ENCODE results near the gene ZBTB22.

ZBTB22 gene

DNA sequence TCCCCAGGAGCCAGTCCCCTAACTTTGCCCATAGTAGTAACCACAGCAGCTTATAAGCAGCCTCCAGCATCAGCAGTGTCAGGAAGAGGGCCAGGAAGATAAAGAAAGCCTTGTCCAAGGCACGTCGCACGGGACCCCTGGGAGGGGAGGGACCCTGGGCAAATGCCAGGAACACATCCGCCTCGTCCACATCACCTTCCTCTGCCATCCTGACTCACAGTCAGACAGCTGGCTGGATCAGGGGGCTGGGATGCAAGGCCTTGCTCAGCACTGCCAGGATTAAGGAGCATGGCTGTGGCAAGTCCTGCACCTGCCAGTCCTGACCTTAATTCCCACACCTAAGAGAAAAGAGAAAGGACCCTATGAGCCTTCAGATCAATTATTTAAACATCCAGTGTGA is 11.5 kb upstream of the ZBTB22 start:
- DNase-seq (ENCODE audit: low read depth, low spot score), result no peak

DNA sequence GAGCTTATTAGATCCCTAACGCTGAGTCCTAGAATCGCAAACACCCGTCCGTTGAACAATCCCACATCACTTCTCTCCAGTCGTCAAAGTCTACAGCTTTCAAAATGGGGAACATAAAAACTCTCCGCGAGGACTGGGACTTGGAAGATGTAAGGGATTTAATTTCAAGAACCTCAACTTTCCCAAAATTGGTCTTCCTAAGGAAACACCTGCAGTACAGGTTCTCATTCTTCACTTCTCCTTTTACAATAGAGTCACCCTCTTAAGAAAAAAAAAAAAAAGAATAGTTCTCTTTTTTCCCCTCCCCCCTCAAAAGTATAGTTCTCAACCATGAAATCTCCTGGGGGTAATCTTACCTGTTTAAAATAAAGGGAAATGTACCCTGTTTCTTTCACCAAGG is 6.6 kb upstream of the ZBTB22 start:
- no peak for DNase-seq (ENCODE audit: low read depth, low spot score)

DNA sequence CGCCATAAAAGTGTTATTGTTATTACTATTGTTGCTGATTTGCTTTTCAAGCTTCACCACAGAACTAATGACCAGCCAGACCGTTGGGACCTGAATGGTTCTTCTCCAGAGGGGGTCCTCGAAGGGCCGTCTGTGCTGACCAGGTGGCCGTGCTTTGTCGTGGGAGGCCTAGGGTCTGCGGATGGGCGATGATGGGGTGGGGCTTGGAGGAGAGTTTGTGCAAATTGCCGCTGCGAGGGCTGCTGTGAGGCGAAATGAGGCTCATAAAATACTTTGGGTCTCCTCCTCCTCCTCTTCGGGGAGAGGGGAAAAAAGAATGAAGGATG is 6.0 kb upstream of the ZBTB22 start:
- DNase-seq (ENCODE audit: low read depth, low spot score), result no peak

DNA sequence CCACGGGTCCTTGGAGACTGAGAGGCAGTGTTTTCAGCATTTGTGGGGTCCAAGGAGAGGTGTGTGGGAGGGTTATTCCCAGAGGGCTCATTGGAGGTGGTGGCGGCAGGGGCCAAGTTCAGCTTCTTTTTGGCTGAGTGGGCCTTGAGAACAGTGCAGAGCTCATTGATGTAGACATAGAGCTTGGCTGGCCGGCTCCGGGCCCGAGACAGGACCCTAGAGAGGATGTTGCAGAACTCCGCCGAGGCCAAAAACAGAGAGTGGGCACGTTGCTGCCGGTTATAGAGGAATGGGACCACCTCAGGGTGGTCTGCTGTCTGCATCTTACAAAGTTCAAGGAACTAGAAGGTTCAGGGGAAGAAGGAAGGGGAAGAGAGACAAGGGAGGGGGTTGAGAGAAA is 3.7 kb upstream of the ZBTB22 start:
- DNase-seq (ENCODE audit: low read depth, low spot score), result no peak

DNA sequence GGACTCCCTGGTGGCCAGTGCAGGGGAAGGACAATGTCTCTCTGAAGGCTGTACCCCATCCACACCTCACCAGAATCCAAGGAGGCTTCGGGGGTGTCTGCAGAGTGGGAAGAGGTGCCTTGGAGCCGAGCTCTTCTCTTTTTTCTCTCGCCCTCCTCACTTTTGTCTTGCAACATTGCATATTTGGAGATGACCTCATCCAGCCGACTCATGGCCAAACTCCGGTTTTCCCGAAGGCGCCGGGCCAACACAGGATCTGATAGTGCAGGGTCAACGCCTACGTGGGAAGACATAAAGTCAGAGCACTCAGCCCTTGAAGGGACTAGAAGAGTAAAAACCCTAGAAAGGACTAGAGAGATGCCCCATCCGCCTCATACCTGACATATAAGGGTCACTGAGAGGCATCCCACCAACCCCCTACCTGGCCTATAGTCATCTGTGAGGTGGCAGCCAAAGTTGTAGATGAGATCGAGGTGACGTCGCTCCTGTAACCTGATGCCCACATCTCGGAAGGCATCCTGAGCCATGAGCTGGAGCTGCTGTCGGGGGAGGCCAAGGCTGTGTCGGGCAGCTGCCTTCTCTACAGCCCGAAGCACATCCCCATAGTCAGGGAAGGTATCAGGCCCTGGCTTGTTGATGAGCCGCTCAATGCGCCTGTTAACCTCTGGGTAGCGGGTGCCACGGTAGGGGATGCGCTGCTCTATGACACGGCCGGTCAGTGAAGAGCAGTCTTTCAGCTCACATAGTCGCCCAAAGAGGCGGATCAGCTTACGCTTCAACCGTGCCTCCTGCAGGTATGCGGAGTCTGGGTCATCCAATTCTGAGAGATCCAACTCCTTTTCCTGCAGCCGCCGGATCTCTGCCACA is 3.0 kb upstream of the ZBTB22 start:
- no peak for DNase-seq (ENCODE audit: low read depth, low spot score)

DNA sequence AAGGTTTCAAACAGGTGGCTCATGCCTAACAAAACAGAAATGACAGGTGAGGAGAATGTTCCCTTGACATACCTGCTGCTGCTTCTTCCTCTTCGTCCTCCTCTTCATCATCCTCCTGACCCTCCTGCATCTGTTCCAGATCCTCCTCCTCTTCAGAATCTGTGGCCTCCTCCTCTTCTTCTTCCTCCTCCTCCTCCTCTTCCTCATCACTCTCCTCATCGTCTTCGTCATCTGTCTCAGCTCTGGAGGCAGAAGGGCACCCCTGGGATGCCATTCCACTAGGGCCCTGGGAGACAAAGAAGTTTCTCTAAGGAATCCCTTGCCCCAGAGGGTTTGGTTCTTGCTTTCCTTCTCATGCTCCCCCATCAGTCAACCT is 2.4 kb upstream of the ZBTB22 start:
- no peak for DNase-seq (ENCODE audit: low read depth, low spot score)

DNA sequence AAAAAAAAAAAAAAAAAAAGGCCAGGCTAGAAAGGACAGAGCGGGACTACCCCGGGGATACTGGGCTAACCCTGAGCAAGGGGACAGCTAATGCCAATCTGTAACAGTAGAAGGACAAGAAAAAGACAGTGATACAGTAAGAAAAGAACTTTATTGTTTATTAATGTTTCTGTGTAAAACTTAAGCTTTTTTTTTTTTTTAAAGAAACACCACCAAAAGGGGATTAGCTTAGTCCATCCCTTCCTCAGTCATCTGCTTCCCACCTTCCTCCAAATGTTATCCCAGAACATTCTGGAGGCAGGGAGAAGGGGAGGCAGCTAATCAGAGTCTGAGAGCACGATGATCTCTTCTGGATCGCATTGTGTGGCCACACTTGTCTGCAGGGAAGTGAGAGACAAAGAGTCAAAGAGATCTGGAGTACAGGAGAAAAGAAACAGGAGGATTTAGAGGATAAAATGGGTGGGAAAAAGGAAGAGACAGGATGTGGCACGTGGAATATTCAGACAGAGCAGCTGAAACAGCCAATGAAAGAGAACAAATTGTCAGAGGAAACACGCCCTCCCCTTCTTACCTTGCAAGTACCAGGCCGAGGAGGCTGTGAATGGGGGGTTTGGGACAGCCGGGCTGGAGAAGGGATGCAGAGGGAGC is 1.0 kb upstream of the ZBTB22 start:
- DNase-seq (ENCODE audit: low read depth, low spot score), result no peak

DNA sequence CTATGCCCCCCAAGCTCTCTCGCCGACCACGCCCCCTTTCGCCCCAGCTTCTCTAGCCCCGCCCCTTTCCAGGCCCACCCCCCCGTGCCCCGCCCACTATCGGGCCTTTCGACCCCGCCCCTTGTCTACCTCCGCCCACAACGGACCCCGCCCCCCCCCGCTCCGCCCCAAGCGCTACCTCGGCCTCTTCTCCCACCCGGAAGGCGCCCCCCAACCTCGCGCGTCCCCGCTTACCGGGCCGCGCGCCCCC is 200 bp downstream of the ZBTB22 start:
- no peak for DNase-seq (ENCODE audit: low read depth, low spot score)

DNA sequence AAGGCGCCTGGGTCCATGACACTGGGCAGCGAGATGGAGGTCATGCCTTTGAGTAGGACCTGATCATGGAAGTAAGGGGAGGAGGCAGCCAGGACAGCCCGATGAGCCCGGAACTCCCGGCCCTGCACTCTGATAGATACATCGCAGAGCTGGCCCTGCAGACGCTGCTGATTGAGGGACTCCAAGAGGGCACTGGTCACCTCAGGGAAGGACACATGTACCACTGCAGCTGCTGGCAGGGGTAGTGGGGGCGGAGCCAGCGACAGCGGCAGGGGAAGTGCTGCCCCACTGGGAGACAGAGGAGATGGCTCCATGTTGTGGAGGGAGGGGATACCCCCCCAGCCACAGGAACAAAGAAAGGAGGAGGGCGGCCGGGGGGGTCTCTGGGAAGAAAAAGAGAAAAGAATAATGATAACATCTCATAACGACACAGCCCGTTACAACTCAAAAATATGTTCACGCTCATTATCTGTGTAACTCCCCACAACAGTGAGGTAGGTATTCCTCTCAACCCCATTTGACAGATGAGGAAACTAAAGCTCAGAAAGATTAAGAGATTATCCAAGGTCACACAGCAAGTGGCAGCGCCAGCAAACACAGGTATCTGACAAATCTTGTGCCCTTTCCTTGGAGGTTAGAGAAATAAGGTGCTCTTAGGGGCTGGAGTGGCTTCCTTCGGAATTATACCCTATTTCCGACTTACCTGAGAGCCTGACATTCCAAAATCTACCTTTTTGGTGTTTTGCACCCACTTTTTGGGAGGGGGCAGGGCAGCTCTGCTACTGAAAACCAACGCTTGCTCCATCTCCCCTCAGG is 733 bp downstream of the ZBTB22 start:
- no peak for DNase-seq (ENCODE audit: low read depth, low spot score)

DNA sequence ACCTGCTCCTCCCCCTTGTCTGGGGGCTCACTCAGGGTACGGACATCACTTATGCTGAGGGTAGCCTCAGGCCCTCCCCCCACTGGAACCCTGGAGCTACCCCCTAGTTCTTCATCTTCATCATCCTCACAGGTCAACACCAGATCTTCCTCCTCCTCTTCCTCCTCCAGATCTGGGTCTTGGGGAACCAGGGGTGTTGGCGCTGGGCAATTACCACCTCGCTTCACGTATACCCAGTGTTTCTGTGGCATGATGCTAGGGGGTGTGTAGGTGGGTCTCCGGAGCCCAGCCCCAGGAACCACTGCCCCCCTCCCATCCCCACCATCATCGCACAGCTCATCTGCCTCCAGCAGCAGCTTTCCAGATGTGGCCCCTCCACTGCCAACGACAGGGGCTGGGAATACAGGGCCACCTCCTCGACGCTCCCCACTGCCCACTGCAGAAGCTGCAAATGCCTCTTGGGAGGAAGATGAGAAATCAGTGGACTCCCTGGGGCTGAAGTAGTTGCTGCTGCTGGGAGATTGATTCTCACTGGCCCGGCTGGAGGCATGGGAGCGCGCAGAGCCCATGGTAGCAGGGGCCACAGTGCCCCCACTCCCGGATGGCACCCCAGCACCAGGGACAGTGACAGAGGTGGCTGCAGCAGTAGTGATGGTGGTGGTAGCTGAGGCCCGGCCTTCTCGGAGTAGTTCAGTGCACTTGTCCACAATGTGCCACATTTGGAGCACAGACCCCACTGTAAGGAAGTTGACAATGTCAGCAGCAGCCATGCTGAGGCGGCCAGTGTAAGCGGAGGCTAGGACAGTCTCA is 1.5 kb downstream of the ZBTB22 start:
- DNase-seq (ENCODE audit: low read depth, low spot score), result no peak

DNA sequence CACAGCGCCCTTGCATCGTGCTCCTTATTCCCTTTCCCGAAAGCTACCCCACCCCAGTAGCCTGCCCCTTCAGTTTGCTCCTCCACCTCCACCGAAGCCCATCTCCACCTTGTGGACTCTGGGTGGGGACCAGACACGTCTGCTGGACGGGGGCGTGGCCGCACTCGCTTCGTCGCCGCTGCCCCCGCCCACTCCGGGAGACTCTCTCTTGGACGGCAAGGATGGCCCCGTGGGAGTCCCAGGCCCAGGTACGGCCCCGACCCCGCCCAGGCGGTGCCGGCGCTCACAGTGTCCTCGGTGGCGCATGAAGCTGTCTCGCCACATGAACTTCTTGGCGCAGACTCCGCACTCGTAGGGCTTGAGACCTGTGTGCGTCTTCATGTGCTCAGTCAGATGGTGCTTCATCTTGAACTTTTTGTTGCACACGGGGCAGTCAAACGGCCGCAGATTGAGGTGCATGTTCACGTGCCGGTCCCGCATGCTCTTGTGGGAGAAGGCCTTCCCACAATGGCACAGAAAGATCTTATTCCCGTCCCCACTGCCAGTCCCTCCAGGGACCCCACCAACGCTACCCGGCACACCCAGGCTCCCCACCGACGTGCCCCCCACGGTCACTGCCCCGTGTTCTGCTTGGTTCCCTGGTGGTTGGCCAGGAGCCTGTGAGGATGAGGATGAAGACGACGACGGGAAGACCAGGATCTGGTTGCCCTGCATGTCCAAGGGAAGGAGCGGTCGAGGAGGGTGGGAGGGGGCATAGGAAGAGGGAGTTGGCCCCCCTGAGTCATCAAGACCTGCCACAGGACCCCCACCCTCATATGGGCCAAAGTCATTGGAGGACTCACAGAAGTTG is 2.4 kb downstream of the ZBTB22 start:
- no peak for DNase-seq (ENCODE audit: low read depth, low spot score)

DNA sequence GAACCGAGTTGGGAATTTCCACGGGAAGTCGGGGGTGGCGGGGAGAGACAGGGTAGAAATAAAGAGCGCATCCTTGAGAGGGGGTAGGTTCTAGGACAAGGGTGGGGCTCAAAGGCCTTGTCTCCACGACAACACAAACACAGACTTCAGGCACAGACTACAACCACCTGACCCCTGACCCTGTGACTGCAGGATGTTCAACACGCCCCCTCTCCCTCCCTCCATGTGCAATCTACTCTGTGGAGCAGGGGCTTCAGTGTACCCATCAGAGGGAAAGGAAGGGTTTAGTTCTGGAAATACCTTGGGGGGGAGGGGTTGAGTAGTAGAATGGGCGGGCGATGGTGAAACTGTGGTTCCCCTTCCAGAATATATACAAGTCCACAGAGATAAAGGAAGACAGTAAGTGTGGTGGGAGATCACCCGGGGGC is 3.0 kb downstream of the ZBTB22 start:
- peak; percentile 44 for DNase-seq (ENCODE audit: low read depth, low spot score)

DNA sequence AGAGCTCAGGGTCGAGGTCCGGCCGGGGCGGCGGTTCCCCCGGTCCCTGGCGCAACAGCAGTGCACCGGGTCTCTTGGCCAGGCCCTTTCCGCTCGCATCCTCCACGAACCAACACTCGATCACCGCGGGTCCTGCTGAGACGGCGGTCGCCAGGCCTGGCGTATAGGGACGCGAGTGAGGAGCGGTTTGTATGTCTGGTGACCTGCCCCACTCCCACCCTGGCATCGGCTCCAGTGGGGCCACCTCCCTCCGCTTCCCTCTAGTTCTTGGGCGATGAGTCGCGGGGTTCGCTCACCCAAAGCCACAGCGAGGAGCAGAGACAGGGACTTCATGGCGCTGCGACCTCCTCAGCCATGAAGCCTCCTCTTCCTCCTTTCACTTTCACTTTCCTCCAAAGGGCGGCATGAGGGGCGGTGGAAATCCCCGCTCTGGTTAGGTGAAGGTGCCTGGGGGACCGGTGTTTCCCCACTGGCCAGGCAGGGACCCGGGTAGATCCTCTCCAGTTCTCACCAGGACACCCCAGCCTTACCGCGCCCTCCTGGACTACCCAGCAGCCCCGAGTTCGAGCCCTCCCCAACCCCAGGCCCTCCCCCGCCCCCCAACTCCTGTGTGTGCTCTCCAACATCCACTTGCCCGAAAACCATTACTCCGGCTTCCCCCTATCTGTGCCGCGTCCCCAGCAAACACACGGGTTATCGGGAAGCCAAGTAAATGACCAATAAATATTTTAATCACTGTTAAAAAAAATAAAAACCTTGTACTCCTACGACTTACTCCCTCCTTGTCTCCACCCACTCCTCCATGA is 3.6 kb downstream of the ZBTB22 start, which contains the start of gene TAPBP:
Gene TAPBP, minus strand, starts transcription at position 370 of the 806 bp plus-strand sequence. Its CDS starts 37 bp downstream, at position 333.
- peak; percentile 73 for DNase-seq (ENCODE audit: low read depth, low spot score)

DNA sequence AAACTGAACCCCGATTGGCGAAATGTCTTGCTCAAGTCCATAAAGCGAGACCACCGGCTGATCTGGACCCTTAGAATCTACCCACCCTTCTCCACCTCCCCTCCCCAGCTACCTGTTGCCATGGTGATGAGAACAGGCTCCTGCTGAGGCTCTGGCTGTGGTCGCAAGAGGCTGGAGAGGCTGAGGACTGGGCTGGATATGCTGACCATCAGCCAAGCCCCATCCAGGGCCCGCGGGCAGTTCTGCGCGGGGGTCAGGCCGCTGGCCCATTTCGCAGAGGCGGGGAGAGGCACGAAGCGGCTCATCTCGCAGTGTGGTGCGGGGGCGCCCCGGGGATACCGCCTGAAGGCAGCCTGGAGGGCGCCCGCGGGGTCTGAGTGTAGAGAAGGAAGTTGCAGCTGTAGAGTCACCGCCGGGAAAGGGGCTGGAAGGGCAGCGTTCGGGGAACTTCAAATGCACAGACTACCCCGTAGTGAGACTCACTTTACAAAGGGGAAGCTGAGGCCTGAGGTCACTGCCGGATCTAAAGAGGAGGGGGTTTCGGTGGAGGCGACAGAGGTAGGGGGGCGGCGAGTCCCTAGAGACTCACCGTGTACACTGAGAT is 4.3 kb downstream of the ZBTB22 start:
- peak; percentile 16 for DNase-seq (ENCODE audit: low read depth, low spot score)

DNA sequence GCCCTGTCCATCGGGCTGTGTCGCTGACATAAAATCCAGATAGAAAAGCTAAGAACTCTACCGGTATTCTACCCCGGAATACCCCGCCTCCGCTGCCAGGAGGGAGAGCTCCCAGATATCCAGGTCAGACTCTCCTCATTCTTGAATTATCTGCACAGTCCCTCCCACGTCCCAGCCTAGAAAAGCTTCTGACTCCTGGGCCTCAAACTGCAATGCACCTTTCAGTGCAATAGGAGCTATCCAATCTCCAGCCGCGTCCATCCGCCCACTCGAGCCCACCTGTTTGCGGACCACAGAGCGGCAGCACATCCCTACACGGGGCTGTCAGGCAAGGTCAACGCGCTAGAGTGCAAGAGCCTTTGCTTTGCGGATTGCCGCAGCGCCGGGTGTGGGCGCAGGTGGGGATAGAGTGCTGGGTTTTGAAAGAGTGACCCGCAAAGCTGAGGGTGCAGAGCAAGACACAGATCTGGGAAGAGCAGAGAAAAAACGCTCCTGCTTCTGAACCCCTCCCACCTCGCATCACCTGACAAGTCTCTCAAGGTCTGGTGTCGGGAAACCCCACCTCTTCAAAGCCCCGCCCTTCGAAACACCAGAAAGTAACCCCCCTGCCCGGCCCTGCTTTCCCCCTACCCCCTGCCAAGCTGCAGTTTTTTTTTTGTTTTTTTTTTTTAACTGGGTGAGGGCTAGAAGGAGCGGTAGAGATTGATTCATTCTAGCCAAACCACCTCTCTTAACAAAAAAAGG is 5.0 kb downstream of the ZBTB22 start:
- peak; percentile 69 for DNase-seq (ENCODE audit: low read depth, low spot score)

DNA sequence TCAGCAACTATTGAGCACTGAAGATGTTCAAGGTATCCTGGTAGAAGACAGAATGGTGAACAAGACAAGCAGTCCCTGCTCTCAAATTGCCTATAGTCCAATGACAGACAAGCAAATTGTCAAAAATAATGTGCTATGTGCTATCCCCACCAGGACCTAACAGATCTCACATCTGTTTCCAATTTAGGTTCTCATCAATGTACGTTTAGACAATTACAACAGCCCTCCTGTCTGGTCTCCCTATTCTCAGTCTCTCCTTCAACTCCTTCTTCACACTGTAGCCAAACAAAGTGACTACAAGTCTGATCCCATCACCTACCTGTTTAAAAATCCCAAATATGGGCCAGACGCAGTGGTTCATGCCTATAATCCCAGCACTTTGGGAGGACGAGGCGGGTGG is 11.2 kb downstream of the ZBTB22 start:
- no peak for DNase-seq (ENCODE audit: low read depth, low spot score)

DNA sequence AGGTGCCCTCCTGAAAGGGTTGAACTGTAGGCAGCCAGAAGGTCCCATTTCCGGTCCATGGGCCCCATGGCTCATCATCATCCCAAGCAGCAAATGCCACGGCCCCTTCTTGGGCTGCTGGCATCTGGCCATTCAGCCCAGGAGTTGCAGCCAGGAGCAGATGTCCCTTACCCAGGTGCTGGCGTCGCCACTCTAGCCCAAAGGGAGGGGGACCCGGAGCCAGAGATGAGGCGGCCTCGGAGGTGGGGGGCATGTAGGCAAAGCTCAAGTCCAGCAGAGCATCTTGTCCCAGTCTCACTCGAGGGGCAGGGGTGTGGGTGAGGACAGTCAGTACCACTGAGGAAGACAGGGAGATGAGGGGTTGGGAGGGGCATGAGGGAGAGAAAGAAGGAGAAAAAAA is 12.5 kb downstream of the ZBTB22 start:
- no peak for DNase-seq (ENCODE audit: low read depth, low spot score)

DNA sequence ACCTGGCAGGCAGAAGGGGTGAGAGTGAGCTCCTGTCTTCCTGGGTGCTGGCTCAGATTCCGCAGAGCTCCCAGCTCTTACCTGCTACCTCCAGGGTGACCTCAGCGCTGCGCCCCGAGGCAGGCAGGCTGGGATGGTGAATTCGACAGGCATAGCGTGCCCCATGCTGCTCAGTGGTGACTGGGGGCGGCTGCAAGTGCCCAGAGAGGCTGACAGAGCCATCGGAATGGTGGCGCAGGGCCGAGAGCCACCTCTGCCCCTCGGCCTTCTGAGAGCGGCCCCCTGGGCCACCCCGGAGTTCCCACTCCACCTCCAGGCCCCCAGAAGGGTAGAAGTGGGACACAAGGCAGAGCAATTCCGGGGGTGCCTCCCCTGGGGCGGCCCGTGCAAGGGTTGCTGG is 13.3 kb downstream of the ZBTB22 start:
- DNase-seq (ENCODE audit: low read depth, low spot score), result no peak

DNA sequence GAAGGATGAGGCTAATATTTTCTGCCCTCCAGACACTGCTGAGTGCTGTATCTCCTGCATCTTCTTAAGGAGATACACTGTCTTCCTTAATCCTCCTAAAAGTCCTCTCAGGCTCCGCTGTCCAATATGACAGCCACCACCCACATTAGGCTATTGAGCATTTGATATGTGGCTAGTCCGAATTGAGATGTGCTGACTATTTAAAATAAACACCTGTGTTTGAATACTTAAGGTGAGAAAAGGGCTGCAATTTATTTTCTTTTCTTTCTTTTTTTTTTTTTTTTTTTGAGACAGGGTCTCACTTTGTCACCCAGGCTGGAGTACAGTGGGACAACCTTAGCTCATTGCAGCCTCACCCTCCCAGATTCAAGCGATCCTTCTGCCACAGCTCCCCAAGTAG is 15.7 kb downstream of the ZBTB22 start:
- no peak for DNase-seq (ENCODE audit: low read depth, low spot score)

Measured in activated CD4-positive, CD25-positive, alpha-beta regulatory T cell treated with anti-CD3 and anti-CD28 coated beads, Interleukin-2, amount 50 U/mL, for 16 hours (primary cell).